GM12878 (cell line): ENCODE data around the gene CDHR4.

Experiments used
- ASH2L ChIP-seq: fragments of 300-600, 200-600 bp; sonication (generic); IDR thresholded peaks from 2 replicates; pipeline ENCODE4 v1.6.1; 2017; ENCODE audit warnings: low read depth, mild to moderate bottlenecking, borderline replicate concordance
- CTCF ChIP-seq, 3 experiments: IDR thresholded peaks in 2 of 3; conservative IDR thresholded peaks in 1 of 3; 2 replicates each; pipeline ENCODE4 v1.5.1; 2011; ENCODE audit warnings: low read depth in 3 of 3, low read length in 3 of 3, mild to moderate bottlenecking in 3 of 3, control low read depth in 2 of 3, moderate library complexity in 2 of 3, inconsistent platforms in 1 of 3, mixed read lengths in 1 of 3; ENCODE audit not compliant: control insufficient read depth in 2 of 3, insufficient read depth in 1 of 3; ENCODE audit errors: extremely low read depth in 1 of 3
- EGR1 ChIP-seq, 2 experiments: IDR thresholded peaks; 1 replicate in 1 of 2; 2 replicates in 1 of 2; pipeline ENCODE4 v1.6.1; 2011 to 2012; ENCODE audit warnings: low read depth in 2 of 2, low read length in 2 of 2, borderline replicate concordance in 1 of 2, mild to moderate bottlenecking in 1 of 2, moderate library complexity in 1 of 2
- EZH2 ChIP-seq: IDR thresholded peaks from 2 replicates; pipeline ENCODE4 v1.6.1; 2012; ENCODE audit warnings: low read depth, mild to moderate bottlenecking, control low read depth, inconsistent platforms, low read length, borderline replicate concordance; ENCODE audit not compliant: control insufficient read depth
- FOXM1 ChIP-seq: IDR thresholded peaks from 2 replicates; pipeline ENCODE4 v1.6.1; 2012; ENCODE audit warnings: low read depth, mild to moderate bottlenecking, inconsistent platforms, low read length, moderate library complexity
- MTA3 ChIP-seq: IDR thresholded peaks from 2 replicates; pipeline ENCODE4 v1.6.1; 2012; ENCODE audit warnings: low read length, inconsistent platforms, borderline replicate concordance
- POLR2A ChIP-seq: IDR thresholded peaks from 2 replicates; pipeline ENCODE4 v1.6.1; 2011; ENCODE audit warnings: low read depth, mild to moderate bottlenecking, low read length
- RAD21 ChIP-seq: IDR thresholded peaks from 2 replicates; pipeline ENCODE4 v1.6.1; 2011; ENCODE audit warnings: mild to moderate bottlenecking, low read depth, low read length, moderate library complexity; ENCODE audit not compliant: insufficient read depth
- SPI1 ChIP-seq: IDR thresholded peaks from 2 replicates; pipeline ENCODE4 v1.6.1; 2011; ENCODE audit warnings: low read depth, mild to moderate bottlenecking, low read length, moderate library complexity, borderline replicate concordance; ENCODE audit not compliant: insufficient read depth
- TCF12 ChIP-seq: IDR thresholded peaks from 2 replicates; pipeline ENCODE4 v1.6.1; 2011; ENCODE audit warnings: low read depth, mild to moderate bottlenecking, low read length
- TF ChIP-seq, protein P1 (sequence below): IDR thresholded peaks from 2 replicates; pipeline ENCODE4 v1.6.1; 2011; ENCODE audit warnings: mild to moderate bottlenecking, low read depth, low read length, moderate library complexity; ENCODE audit not compliant: insufficient replicate concordance
- TF ChIP-seq, protein P2 (sequence below): IDR thresholded peaks from 2 replicates; pipeline ENCODE4 v1.6.1; 2011; ENCODE audit warnings: low read depth, low read length, improper control_type of control experiment, borderline replicate concordance

- no peak for TF ChIP-seq MTA3
- no peak for TF ChIP-seq EGR1 (IDR thresholded peaks at IDR 0.05; ENCODE audit: borderline replicate concordance in 1 of 2, low read depth in 2 of 2, low read length in 2 of 2)
- no peak for TF ChIP-seq SPI1
- TF ChIP-seq RAD21: no peak
- TF ChIP-seq, protein P1, sequence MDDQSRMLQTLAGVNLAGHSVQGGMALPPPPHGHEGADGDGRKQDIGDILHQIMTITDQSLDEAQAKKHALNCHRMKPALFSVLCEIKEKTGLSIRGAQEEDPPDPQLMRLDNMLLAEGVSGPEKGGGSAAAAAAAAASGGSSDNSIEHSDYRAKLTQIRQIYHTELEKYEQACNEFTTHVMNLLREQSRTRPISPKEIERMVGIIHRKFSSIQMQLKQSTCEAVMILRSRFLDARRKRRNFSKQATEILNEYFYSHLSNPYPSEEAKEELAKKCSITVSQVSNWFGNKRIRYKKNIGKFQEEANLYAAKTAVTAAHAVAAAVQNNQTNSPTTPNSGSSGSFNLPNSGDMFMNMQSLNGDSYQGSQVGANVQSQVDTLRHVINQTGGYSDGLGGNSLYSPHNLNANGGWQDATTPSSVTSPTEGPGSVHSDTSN: no peak
- TF ChIP-seq, protein P2, sequence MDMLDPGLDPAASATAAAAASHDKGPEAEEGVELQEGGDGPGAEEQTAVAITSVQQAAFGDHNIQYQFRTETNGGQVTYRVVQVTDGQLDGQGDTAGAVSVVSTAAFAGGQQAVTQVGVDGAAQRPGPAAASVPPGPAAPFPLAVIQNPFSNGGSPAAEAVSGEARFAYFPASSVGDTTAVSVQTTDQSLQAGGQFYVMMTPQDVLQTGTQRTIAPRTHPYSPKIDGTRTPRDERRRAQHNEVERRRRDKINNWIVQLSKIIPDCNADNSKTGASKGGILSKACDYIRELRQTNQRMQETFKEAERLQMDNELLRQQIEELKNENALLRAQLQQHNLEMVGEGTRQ: no peak
- TF ChIP-seq ASH2L: no peak
- TF ChIP-seq TCF12: no peak
- TF ChIP-seq POLR2A: no peak
- no peak for TF ChIP-seq CTCF (IDR thresholded peaks at IDR 0.05 in 2 of 3, conservative IDR thresholded peaks at IDR 0.05 in 1 of 3; ENCODE audit: control insufficient read depth in 2 of 3, extremely low read depth in 1 of 3, insufficient read depth in 1 of 3, low read depth in 3 of 3, low read length in 3 of 3)
- TF ChIP-seq EZH2: no peak
- TF ChIP-seq FOXM1: no peak
Observed at GRCh38 chr3:49775538-49775937, 24.1 kb downstream of the CDHR4 start.
